K562 (cell line): ENCODE measurements around the gene E2F3.

ENCODE experiments used
- CHD7 ChIP-seq: fragments of 200-600 bp; sonication (generic); IDR thresholded peaks from one replicate; pipeline ENCODE4 v1.6.1; 2012; ENCODE audit warnings: mild to moderate bottlenecking, low read depth, low read length, inconsistent platforms
- DIDO1 ChIP-seq: fragments of 450-650 bp; IDR thresholded peaks from 2 replicates; pipeline ENCODE4 v1.6.1; 2016; ENCODE audit warnings: low read depth, missing biosample characterization, missing genetic modification characterization
- KDM1A ChIP-seq, 2 experiments: fragments of 450-650 bp; IDR thresholded peaks; 2 replicates each; pipeline ENCODE4 v1.6.1; 2016; ENCODE audit warnings: mild to moderate bottlenecking in 2 of 2

- TF ChIP-seq CHD7 (no peak), KDM1A (IDR thresholded peaks at IDR 0.05) (peak; percentile 11 to 36; a peak in 1 of 4 replicates), DIDO1 (tag) (no peak)
Observed at GRCh38 chr6:20400456-20401204, 1.0 kb upstream of the E2F3 start.
